Activated naive CD4-positive, alpha-beta T cell treated with anti-CD3 and anti-CD28 coated beads, Interleukin-2, amount 50 U/mL, for 24 hours (primary cell): ENCODE measurements around the gene ALG10B.
"Not testable (repeated sequence)": the region's sequence is repeated elsewhere in the genome, so short reads cannot be mapped to it uniquely, and the experiment has no call there.

Source experiments
- H3K27ac Mint-ChIP-seq: one replicate; pipeline ENCODE4 v1.8.0; 2021; ENCODE audit warnings: mild to moderate bottlenecking, mixed read lengths
- H3K27me3 Mint-ChIP-seq: one replicate; pipeline ENCODE4 v1.8.0; 2021; ENCODE audit warnings: mixed read lengths
- H3K36me3 Mint-ChIP-seq: one replicate; pipeline ENCODE4 v1.8.0; 2021; ENCODE audit warnings: mixed read lengths
- H3K4me1 Mint-ChIP-seq: one replicate; pipeline ENCODE4 v1.8.0; 2021; ENCODE audit warnings: mixed read lengths
- H3K4me3 Mint-ChIP-seq: one replicate; pipeline ENCODE4 v1.8.0; 2021; ENCODE audit warnings: mild to moderate bottlenecking, mixed read lengths
- H3K9me3 Mint-ChIP-seq: one replicate; pipeline ENCODE4 v1.8.0; 2021; ENCODE audit warnings: mixed read lengths

ALG10B gene

GRCh38 chr12:38343916-38344315, 27.3 kb downstream of the ALG10B start:
- H3K4me3 Mint-ChIP-seq, H3K27me3 Mint-ChIP-seq, H3K9me3 Mint-ChIP-seq, H3K4me1 Mint-ChIP-seq, H3K27ac Mint-ChIP-seq, H3K36me3 Mint-ChIP-seq: not testable (repeated sequence)

- H3K4me1 Mint-ChIP-seq, result peaks cover 8% of the 10 kb centered on the region
- H3K27ac Mint-ChIP-seq, result no peak overlapping the region
- H3K4me3 Mint-ChIP-seq, result no peak overlapping the region
- H3K9me3 Mint-ChIP-seq, result no peaks in the 10 kb centered on the region
- H3K27me3 Mint-ChIP-seq, result peaks cover 5% of the 10 kb centered on the region
- H3K36me3 Mint-ChIP-seq, result no peaks in the 10 kb centered on the region
These were observed 34.0 kb downstream of the ALG10B start for GRCh38 chr12:38350342-38351174.

GRCh38 chr12:38351175-38351508, 34.6 kb downstream of the ALG10B start:
- not testable (repeated sequence) for H3K27ac Mint-ChIP-seq, H3K4me3 Mint-ChIP-seq

GRCh38 chr12:38367506-38367905, 50.9 kb downstream of the ALG10B start:
- Mint-ChIP-seq H3K36me3 (no peaks in the 10 kb centered on the region), H3K27ac (no peak overlapping the region), H3K9me3 (peaks cover 12% of the 10 kb centered on the region), H3K4me3 (no peak overlapping the region), H3K4me1 (no peaks in the 10 kb centered on the region), H3K27me3 (peaks cover 2% of the 10 kb centered on the region)

More at GRCh38 chr12:38351175-38351508, 34.6 kb downstream of the ALG10B start:
- not testable (repeated sequence) for H3K36me3 Mint-ChIP-seq, H3K9me3 Mint-ChIP-seq, H3K27me3 Mint-ChIP-seq, H3K4me1 Mint-ChIP-seq

- no peak overlapping the region for H3K4me3 Mint-ChIP-seq
- peaks cover 14% of the 10 kb centered on the region for H3K9me3 Mint-ChIP-seq
- H3K36me3 Mint-ChIP-seq, result no peaks in the 10 kb centered on the region
- H3K27ac Mint-ChIP-seq, result no peak overlapping the region
- H3K27me3 Mint-ChIP-seq, result peaks cover 2% of the 10 kb centered on the region
- no peaks in the 10 kb centered on the region for H3K4me1 Mint-ChIP-seq
These were observed 53.7 kb downstream of the ALG10B start for GRCh38 chr12:38370311-38370710.

GRCh38 chr12:38373784-38374183, 57.2 kb downstream of the ALG10B start:
- peaks cover 28% of the 10 kb centered on the region for H3K9me3 Mint-ChIP-seq
- no peak overlapping the region for H3K4me3 Mint-ChIP-seq
- no peaks in the 10 kb centered on the region for H3K36me3 Mint-ChIP-seq

GRCh38 chr12:38374751-38375150, 58.2 kb downstream of the ALG10B start:
- no peak overlapping the region for H3K27ac Mint-ChIP-seq
- H3K9me3 Mint-ChIP-seq, result peaks cover 33% of the 10 kb centered on the region
- H3K36me3 Mint-ChIP-seq, result no peaks in the 10 kb centered on the region
- no peaks in the 10 kb centered on the region for H3K27me3 Mint-ChIP-seq
- no peaks in the 10 kb centered on the region for H3K4me1 Mint-ChIP-seq
- no peak overlapping the region for H3K4me3 Mint-ChIP-seq

More at GRCh38 chr12:38373784-38374183, 57.2 kb downstream of the ALG10B start:
- H3K27me3 Mint-ChIP-seq, result no peaks in the 10 kb centered on the region
- no peak overlapping the region for H3K27ac Mint-ChIP-seq
- no peaks in the 10 kb centered on the region for H3K4me1 Mint-ChIP-seq
